NCI-H2029 (cell line): ENCODE measurements around the gene SSRP1.
"Not testable (repeated sequence)": the region's sequence is repeated elsewhere in the genome, so short reads cannot be mapped to it uniquely, and the experiment has no call there.

Source experiments
- DNase-seq: peaks from one replicate; lab custom pipeline; 2025; lab: John Stamatoyannopoulos, UW

Gene SSRP1

DNA sequence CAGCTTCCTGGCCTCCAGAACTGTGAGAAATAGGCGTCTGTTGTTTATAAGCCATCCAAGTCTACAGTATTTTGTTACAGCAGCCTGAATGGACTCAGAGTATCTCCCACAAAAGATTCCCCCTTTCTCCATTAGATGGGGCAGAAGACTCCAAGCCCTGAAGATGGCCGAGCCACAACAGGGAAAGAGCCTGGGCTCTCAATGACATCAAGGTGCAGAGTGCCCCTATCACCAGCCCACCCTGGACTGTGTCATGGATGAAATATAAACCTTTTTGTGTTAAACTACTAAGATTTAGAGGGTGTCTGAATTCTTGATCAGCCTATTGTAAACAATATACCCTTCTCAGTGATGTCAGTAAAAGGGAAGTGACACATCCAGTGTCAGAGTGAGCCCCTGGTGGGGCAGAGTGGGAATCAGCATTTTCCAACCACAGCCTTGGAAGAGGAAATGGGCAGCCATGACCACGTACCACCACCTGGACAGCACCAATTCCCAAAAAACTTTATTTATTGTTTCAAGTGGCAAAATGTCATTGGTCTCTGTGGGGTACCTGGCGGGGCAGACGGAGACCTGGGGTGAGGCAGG is 36.4 kb downstream of the SSRP1 start:
- DNase-seq, result no peak

DNA sequence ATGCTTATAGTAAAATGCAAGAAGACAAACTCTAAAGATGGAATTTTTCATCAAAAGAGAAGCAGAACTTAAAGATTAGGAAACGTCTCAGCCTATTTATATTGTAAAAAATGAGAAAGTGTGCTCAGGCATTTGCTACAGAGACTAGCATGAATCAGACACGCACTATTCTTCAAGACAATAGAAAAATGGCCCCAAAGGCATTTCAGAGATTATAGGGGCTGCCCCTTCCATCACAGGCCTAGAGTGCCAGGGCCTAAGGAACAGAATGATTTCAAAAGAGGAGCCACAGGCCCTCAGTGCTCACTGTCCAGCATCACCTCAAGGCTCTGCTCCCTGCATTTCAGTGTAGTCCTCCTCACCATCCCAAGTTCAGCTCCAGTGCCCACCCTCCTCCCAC is 38.5 kb downstream of the SSRP1 start:
- no peak for DNase-seq

- not testable (repeated sequence) for DNase-seq
Observed at GRCh38 chr11:57296205-57296604, 39.5 kb downstream of the SSRP1 start.

- DNase-seq, result peak; percentile 94
Observed at GRCh38 chr11:57294225-57295131, 41.2 kb downstream of the SSRP1 start.

- DNase-seq, result no peak
Observed at GRCh38 chr11:57290288-57290687, 45.4 kb downstream of the SSRP1 start.

- DNase-seq, result peak; percentile 32
Observed at GRCh38 chr11:57288771-57289579, 46.7 kb downstream of the SSRP1 start.

DNA sequence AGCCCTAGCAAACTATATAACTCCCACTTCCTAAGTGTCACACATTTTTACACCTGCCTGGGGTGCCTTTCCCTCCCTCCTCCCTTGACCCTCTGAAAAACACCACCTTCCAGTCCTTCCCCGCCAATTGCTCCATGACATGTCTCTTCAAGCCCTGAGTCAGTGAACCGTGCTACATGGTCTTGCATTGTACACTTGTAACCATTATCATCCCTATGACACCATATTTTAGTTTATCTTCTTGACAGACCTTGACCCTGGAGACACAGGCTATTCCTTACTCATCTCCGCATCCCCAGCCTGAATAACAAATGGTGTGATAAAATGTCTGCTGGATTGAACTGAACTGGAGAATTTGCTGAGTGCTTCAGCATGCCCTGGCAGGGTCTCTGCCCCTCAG is 47.8 kb downstream of the SSRP1 start:
- no peak for DNase-seq

GRCh38 chr11:57283231-57283990 is 52.3 kb downstream of the SSRP1 start:
- DNase-seq, result no peak

DNA sequence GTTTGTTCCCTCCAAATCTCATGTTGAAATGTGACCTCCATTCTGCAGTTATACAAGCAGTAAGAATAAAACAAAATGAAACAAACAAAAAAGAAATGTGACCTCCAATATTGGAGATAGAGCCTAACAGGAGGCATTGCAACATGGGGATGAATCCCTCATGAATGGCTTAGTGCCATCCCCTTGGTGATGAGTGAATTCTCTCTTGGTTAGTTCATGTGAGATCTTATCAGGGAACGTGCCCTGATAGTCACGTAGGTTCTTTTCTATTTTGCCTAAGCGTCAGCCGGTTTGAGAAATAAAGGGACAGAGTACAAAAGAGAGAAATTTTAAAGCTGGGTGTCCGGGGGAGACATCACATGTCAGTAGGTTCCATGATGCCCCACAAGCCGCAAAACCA is 54.1 kb downstream of the SSRP1 start:
- DNase-seq, result not testable (repeated sequence)

GRCh38 chr11:57279116-57279515 is 56.6 kb downstream of the SSRP1 start:
- no peak for DNase-seq

DNA sequence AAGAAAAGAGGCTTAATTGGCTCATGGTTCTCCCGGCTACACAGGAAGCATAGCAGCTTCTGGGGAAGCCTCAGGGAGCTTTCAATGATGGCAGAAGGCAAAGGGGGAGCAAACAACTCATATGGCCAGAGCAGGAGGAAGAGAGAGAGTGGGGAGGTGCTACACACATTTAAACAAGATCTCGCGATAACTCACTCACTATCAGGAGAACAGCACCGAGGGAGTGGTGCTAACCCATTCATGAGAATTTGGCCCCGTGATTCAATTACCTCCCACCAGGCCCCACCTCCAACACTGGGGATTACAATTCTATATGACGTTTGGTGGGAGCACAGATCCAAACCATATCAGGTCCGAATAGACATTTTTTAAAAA is 57.0 kb downstream of the SSRP1 start:
- no peak for DNase-seq

DNA sequence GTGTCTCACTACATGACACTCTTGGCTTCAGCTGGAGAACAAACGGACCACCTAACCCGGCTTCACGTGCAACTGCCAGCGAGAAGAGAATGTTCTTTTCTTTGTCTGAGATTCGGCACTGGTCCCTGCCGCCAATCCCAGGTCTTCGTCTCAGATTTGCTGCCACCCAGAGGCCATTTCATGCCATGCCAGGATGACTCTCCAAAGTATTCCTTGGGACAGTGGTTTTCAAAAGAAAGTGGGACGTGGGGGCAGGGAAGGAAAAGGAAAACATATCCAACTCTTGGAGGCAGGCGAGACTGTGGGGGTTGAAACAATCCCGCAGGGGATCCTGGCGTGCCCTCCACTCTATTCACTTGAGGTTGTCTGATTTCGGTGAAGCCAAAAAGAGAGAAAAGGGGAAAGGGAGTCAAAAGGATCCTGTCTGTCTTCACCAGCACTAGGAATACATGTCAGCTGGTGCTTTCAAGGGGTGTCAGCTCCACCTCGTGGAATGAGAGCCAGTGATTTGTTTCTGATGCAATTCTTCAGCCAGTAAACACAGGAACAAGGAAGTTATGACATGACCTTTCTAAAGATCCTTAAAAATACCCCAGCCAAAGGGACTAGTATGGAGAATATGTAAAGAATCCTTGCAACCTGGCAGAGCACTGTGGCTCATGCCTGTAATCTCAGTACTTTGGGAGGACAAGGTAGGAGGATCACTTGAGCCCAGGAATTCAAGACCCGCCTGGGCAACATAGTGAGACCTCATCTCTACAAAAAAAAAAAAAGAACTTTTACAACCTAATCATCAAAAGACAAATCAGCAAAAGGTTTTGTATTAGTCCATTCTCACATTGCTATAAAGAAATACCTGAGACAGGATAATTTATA is 57.6 kb downstream of the SSRP1 start:
- DNase-seq, result peak; percentile 35

DNA sequence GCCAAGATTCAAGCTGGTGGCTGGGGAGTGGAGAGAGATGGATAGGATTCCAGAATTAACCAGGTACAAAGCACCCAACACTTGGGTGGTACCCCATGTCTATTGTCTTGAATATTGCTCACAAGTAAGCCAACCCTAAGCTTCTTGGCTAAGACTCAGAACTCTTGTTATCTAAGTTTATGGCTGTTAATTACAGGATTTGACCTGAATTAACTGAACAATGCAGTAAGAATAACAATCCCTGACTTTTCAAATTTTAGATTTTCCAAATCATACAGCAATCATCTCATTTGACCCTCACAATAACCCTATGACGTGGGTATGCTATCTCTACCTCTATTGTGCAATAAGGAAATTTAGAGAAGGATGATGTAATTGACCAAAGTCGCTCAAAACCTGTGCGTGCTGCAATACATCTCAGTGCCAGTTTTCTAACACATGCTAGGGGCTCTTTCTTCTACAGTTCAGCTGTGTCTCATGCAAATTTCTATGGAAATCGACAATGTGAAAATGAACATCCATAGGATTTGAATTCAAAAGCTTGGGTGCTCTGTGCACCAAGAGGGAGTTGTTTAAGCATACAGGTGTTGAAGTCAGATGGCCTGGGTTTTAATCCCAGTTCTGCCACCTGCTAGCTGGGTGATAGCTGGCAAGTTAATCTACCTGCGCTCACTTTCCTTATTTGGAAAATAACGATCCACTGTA is 58.6 kb downstream of the SSRP1 start:
- no peak for DNase-seq

DNA sequence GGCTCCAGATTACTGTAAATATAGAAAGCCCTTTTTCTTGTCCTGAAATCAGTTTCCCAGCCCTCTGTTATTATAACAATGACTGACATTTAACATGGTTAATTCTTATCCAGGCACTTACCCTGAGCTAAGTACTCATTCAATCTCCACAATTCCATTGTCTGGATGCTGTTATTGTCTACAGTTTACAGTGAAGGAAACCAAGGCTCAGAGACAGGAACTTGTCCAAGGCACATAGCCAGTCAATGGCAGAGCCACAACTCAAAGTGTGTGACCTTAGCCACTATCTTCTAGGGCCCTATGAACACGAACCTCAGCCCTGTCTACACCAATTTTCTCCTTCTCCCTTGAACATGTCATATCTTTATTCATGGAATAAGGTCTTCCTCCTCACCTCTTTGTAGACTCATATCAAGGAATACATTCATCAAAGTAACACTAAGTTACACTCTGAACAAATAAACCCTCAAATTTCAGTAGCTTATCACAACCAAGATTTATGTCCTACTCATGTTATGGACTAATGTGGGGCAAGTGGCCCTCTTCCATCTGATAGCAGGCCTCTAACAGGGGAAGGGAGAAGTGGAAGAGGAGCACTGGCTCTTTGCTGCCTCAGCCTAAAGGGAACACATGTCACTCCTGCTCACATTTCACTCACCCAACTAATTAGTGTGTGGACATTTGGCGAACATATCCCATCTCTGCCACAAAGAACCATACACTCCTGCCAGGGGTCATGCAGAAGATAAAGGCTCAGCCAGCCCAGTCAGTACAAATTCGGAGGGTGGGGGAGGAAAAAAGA is 59.3 kb downstream of the SSRP1 start:
- DNase-seq, result no peak
